SH-SY5Y (cell line): ENCODE results near the gene EVA1B.

ENCODE experiments used
- GATA2 ChIP-seq: IDR thresholded peaks from 2 replicates; pipeline ENCODE4 v1.6.1; 2011; ENCODE audit warnings: mild to moderate bottlenecking, low read depth, low read length
- GATA3 ChIP-seq: IDR thresholded peaks from 2 replicates; pipeline ENCODE4 v1.6.1; 2011; ENCODE audit warnings: low read depth, mild to moderate bottlenecking, low read length, moderate library complexity

GRCh38 chr1:36350659-36351226, 27.3 kb upstream of the EVA1B start:
- TF ChIP-seq GATA2 (no peak), GATA3 (no peak)
